Mesothelial cell of epicardium (in vitro differentiated cells): Measurements from ENCODE around the gene TUBE1. TPM values are rescaled to one million over a fixed set of nuclear protein-coding genes. Genes with fewer than 3 reads are reported as not detected.

Experiments
- DNase-seq, 2 experiments: peaks; one replicate each; pipeline ENCODE4 v3.0.0; 2021; ENCODE audit warnings: low spot score in 2 of 2; ENCODE audit not compliant: unreplicated experiment in 2 of 2
- H3K27ac Mint-ChIP-seq: 2 replicates; pipeline ENCODE4 v1.8.0; 2021; ENCODE audit warnings: mixed read lengths
- H3K27me3 Mint-ChIP-seq: 2 replicates; pipeline ENCODE4 v1.8.0; 2021; ENCODE audit warnings: low read depth, mixed read lengths
- H3K36me3 Mint-ChIP-seq: 2 replicates; pipeline ENCODE4 v1.8.0; 2021; ENCODE audit warnings: mixed read lengths
- H3K4me1 Mint-ChIP-seq: 2 replicates; pipeline ENCODE4 v1.8.0; 2021; ENCODE audit warnings: mixed read lengths
- H3K4me3 Mint-ChIP-seq: 2 replicates; pipeline ENCODE4 v1.8.0; 2021; ENCODE audit warnings: mild to moderate bottlenecking, moderate library complexity, mixed read lengths
- H3K9me3 Mint-ChIP-seq: 2 replicates; pipeline ENCODE4 v1.8.0; 2021; ENCODE audit warnings: mixed read lengths
- CTCF ChIP-seq: fragments of 200-600 bp; sonication (generic); IDR thresholded peaks from one replicate; pipeline ENCODE4 v1.5.0; 2021; ENCODE audit warnings: antibody characterized with exemption; ENCODE audit not compliant: unreplicated experiment
- total RNA-seq: library from RNA; stranded (reverse); gene quantifications from 3 replicates; pipeline ENCODE4 v1.2.1, GENCODE V29; 2021

The TUBE1 gene
- total RNA-seq, 1 donor from 2014 or later, result 19.0 TPM

DNA sequence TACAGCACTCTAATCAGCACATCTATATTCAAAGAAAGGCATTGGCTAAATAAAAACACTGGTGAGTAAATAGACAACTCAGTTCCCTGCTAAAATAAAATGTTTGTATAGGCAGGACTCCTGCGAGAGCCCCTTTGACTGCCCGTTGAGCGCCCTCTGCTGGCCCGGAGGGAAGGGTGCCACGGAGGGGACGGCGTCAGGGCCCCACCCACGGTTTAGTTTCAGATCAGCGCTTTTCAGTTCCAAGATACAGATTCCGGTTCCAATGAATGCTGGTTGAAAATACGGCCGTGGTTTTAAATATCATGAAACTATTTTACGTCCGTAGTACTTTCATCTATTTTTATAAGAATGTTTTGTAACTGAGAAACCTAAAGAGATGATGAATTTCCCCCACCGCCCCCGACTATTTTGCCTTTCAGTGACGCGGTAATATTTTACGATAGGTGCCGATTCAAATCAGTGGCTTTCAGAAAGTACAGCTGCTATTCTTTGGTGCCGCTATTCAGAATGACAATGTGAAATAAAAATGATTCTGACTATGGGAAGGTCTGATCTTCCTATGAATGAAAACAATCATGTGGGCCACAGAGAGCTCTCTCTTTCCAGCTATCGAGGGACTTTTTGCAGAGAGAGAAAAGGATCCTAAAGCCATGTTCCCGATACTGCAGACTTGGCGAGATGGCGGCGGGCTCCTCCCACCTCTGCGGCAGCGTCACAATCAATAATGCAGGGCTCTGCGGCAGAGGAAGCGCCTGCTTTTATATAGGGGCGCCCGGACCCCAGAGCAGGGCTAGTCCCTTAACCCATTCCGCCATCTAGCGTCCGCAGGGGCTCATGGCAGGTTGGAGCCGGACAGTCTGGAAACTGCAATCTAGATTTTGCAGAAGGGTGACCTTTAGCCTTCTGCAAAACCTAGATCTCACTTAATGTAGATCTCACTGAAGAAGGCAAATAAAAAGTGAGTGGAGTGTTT lies 44.0 kb downstream of the TUBE1 start:
- peak; percentile 82 to 94 for DNase-seq
- Mint-ChIP-seq H3K27me3 (no peaks in the 10 kb centered on the region), H3K4me1 (peaks cover 22% of the 10 kb centered on the region), H3K4me3 (peak overlapping the region; percentile 87), H3K36me3 (no peaks in the 10 kb centered on the region), H3K27ac (peak overlapping the region; percentile 98), H3K9me3 (no peaks in the 10 kb centered on the region)
- peak; percentile 72 for TF ChIP-seq CTCF

GRCh38 chr6:112041535-112041934 lies 45.7 kb downstream of the TUBE1 start:
- no peak for DNase-seq
- no peaks in the 10 kb centered on the region for H3K27me3 Mint-ChIP-seq
- no peak for TF ChIP-seq CTCF
- peaks cover 22% of the 10 kb centered on the region for H3K4me1 Mint-ChIP-seq
- peak overlapping the region; percentile 34 for H3K4me3 Mint-ChIP-seq
- no peaks in the 10 kb centered on the region for H3K9me3 Mint-ChIP-seq
- no peaks in the 10 kb centered on the region for H3K36me3 Mint-ChIP-seq
- H3K27ac Mint-ChIP-seq, result no peak overlapping the region

DNA sequence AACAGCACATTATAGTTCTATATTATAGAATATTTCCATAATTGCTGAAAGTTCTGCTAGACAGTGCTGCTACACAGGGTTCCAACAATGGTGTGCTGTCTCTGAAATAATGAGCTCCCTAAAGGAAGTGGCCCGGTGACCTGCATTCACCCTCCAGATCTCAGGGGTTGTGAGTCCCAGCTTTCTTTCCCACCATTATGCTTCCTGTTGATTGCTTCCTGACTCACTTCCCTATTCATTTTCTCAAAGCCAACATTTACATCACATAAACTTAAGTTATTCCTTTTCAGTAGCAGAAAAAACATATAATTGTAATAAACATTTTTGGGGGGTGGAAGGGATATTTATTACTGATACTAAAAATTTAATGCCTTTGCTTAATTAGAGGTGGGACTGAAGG lies 46.3 kb downstream of the TUBE1 start:
- no peaks in the 10 kb centered on the region for H3K27me3 Mint-ChIP-seq
- DNase-seq, result no peak
- TF ChIP-seq CTCF, result no peak
- no peaks in the 10 kb centered on the region for H3K9me3 Mint-ChIP-seq
- no peaks in the 10 kb centered on the region for H3K36me3 Mint-ChIP-seq
- H3K4me3 Mint-ChIP-seq, result no peak overlapping the region
- no peak overlapping the region for H3K27ac Mint-ChIP-seq
- peaks cover 22% of the 10 kb centered on the region for H3K4me1 Mint-ChIP-seq

DNA sequence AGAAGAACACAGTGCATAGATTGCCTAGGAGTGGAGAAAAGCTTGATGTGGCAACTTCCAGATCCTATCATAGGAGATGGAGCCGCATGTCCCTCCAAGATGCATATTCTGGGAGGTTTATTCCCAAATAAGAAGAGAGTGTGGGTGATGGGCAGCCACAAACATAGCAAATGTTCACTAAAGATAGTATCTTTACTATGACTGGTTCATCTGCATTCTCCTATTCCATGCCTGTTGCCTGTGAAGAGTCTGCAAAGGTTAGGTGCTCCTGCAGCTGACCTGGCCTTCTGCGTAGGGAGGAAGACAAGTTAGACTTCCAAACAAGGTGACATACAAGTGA lies 47.9 kb downstream of the TUBE1 start:
- DNase-seq, result no peak
- no peak overlapping the region for H3K4me3 Mint-ChIP-seq
- H3K4me1 Mint-ChIP-seq, result peaks cover 12% of the 10 kb centered on the region
- no peaks in the 10 kb centered on the region for H3K9me3 Mint-ChIP-seq
- no peaks in the 10 kb centered on the region for H3K27me3 Mint-ChIP-seq
- TF ChIP-seq CTCF, result no peak
- no peak overlapping the region for H3K27ac Mint-ChIP-seq
- H3K36me3 Mint-ChIP-seq, result no peaks in the 10 kb centered on the region

DNA sequence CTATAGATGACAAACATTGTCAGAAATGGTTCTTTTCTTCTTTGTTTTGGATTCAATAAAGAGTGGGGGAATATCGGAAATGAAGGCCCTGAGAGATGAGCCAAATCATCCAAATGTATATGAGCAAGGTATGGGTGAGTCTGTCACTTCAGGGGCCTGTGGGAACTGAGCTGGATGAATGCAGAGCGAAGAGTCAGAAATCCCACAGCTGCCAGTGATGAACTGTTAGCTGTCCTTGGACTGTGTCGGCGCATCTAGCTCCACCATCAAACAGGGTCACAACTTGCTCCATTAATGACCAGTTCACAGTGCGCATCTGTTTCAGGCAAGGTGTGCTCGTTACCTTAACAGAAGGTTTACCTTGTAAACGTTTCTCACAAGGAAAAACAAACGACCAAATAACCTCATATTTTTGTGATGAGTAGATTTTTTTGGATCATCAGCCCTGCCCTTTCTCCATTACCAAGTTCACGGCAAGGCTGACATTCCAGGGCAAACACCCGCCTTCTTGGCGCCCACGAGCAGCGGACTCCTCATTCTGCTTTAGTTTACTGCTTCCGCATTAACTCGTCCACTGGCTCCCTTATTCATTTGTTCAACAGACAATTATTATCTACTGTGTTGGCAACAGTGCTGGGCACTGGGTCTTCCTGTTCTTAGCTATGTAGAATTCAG lies 48.4 kb downstream of the TUBE1 start:
- no peaks in the 10 kb centered on the region for H3K9me3 Mint-ChIP-seq
- no peak for DNase-seq
- no peaks in the 10 kb centered on the region for H3K36me3 Mint-ChIP-seq
- no peak for TF ChIP-seq CTCF
- no peak overlapping the region for H3K27ac Mint-ChIP-seq
- H3K4me1 Mint-ChIP-seq, result peaks cover 7% of the 10 kb centered on the region
- no peaks in the 10 kb centered on the region for H3K27me3 Mint-ChIP-seq
- H3K4me3 Mint-ChIP-seq, result no peak overlapping the region
